NCI-H748 treated with DMSO at 0.1 percent for 48 hours (cell line): ENCODE results near the gene OR6B3.
"Not testable (repeated sequence)": the region's sequence is repeated elsewhere in the genome, so short reads cannot be mapped to it uniquely, and the experiment has no call there.

Experiments
- DNase-seq: peaks from one replicate; lab custom pipeline; 2025; lab: John Stamatoyannopoulos, UW

Gene OR6B3

DNA sequence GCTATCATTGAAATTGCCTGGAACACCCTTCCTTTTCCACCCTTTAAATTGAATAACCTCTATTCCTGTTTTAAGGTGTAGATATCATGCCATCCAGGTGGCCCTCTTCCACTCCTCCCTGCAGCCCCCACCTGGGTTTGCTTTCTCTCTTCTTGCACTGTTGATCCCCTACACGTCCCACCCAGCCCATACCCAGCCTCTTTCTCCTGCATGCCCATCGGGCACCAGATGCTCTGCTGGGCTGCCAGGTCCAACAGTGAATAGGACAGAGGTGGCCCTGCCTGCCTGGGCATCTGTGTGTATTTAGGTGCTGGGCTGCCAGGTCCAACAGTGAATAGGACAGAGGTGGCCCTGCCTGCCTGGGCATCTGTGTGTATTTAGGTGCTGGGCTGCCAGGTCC, 9.2 kb downstream of the OR6B3 start:
- DNase-seq: not testable (repeated sequence)

DNA sequence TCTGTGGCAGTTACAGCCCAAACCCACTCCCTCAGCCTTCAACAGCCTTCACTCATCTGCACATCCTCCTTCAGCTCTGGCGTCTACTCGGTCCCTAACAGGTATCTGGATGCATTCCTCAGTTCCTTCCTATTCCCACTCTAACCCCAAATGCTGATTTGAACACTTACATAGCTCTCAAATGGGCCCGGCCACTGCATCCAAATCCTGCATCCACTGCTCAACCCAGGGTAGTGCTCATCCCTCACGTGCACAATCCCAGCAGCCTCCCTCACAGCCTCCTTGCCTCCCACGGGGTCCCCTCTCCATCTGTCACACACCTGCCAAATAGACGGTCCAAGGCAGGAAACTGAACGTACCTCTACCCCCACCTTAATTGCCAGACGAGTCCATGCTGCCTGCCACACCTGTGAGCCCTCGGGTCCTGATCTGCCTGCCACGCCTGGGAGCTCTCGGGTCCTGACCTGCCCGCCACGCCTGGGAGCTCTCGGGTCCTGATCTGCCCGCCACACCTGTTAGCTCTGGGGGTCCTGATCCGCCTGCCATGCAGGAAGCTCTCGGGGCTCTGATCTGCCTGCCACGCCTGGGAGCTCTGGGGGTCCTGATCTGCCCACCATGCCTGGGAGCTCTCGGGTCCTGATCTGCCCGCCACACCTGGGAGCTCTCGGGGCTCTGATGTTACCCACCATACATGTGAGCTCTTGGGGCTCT, 9.9 kb downstream of the OR6B3 start:
- DNase-seq: no peak

DNA sequence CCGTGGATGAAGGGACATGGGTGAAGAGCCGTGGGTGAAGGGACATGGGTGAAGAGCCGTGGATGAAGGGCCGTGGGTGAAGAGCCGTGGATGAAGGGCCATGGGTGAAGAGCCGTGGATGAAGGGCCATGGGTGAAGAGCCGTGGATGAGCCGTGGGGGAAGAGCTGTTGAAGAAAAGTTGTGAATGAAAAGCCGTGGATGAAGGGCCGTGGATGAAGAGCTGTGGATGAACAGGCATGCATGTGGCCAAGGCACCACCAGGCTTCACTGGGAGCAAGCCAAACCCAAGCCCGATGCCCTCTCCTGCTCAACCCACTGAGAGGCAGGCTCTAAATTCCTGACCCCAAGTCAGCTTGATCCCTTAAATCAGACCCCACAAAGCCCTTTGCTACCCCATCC, 10.6 kb downstream of the OR6B3 start:
- DNase-seq: no peak

DNA sequence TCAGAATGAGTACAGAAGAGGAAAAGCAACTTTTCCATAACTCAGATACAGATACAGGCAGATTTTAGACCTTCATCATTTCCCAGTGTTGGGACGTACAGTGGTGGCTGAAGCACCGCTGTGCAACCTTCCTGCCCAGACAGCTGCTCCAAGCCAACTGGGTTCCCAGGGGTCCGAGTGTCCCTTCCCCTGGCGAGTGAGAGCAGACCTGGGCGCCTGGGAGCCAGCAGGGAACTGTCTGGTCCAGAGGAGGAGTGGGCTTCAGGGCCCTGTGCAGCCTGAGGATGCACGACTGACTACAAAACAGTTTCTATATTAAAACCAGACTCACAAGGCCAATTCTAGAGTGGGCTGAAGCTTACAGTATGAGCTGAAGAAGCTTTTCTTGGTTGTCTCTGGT, 12.0 kb downstream of the OR6B3 start:
- no peak for DNase-seq

DNA sequence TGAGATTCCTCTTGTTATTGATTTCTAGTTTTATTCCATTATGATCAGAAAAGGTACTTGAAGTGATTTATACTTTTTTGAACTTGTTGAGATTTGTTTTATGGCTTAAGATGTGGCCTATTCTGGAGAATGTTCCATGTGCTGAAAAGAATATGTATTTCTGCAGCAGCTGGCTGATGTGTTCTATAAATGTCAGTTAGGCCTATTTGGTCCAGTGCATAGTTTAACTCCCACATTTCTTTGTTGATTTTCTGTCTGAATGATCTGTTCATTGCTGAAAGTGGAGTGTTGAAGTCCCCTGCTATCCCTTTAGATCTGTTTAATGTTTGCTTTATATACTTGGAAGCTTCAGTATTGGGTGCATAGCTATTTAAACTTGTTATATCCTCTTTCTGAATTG, 16.0 kb downstream of the OR6B3 start:
- no peak for DNase-seq

DNA sequence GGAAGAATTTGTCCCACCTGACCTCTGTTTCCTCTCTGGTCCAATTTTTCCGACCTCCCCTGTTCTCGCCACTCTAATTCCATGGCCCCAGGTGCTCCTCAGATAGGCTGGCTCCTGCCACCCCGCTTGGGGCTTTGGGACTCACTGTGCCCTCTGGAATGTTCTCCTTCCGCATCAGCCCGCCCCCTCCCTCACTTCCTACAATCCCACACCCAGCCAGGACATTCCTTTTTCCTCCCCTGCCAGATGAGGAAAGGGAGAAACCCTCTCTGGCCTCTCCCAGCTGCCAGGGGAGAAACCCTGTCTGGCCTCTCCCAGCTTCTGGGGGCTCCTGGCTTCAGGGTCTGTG, 20.0 kb downstream of the OR6B3 start:
- DNase-seq: no peak

DNA sequence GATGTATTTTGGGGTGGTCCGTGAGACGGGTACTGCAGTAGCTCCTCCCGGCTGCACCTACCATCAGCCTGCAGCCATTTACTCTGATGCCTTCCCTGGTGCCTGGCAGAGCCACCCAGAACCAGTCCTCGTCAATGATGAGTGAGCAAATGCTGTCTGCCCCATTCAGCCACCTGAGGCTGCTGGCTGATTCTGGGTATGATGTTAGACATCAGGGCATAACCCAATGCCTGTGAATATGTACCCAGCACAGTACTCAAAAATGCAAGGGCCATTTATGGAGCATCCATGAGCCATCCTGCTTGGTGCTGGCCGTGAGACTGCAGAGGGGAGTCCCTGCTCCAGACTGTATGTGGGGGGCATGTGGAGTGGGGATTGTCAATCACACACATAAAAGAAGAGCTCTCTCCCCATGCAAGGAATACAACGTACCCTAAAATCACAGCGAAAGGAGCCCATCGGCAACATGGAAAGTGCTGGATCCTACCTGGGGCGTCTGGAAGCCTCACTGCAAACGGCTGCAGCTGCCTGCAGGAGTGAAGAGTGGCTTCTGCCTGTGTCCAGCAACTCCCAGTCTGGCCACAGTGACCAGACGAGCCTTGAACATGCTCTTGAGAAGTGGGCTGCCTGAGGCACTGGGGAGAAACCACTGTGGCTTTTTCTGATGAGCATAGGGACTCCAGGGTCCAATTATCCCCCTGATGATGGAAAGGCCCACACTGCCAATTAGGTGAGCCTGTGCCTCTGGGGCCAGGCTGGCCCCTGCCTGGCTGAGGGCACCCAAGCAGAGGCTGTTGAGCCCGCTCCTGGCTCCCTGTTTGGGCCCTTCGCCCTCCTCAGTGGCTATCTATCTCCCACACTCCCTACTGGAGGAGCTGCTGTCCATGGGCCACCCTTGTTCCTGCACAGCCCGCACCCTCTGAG, 20.7 kb downstream of the OR6B3 start:
- DNase-seq: no peak

DNA sequence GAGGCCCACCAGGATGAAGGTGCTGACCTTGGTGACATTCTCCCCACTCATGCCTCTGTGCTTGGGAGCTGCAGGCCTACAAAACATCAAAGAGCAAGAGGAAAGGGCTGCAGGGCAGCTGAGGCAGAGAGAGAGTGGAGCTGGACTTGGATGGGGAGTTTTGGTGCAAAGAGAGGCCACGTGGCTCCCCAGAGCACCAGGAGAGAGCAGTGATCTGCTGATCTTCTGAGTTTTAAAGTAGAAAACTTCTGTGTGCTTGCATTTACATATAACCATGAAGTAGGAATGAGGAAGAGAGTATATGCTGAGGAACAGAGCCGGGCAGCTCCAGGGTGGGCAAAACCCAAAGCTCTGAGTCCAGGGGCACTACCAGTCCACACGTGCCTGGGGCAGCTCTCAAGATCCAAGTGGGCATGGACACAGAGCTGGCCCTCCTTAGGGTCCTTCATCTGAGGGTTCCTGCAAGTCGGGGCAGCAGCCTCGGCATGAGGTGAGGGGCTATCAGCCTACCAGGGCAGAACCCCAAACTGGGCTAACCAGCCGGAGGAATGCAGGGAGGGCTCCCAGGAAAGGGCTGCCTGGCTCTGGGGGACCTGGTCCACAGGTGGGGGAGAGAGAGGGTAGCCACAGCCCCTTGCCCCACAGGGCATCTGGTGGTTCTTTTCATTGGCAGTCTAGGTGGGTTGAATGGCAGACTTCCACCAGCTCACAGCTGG, 22.8 kb downstream of the OR6B3 start, which contains the start of gene OR6B2:
Gene OR6B2 (minus strand): TSS at position 51 of the 716 bp plus-strand sequence. CDS start 0 bp downstream, at position 51.
- no peak for DNase-seq

DNA sequence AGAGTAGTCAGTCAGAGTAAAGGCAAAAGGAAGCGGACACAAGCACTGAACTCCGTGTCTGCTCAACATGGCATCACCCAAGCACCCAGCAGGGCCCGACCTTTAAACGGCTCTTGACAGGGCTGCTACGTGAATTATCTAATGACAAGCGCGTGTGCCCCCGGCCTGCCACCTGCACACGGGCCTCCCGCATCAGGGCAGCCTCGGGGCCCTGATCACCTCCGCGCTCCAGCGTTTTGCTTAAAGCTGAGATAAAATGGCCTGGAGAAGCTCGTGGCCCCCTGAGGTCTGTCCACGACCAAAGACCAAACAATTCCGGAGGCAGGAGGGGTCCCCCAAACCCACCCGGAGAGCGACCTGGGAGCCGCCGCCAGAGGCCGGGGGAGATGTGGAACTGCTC, 28.6 kb downstream of the OR6B3 start:
- DNase-seq: no peak

DNA sequence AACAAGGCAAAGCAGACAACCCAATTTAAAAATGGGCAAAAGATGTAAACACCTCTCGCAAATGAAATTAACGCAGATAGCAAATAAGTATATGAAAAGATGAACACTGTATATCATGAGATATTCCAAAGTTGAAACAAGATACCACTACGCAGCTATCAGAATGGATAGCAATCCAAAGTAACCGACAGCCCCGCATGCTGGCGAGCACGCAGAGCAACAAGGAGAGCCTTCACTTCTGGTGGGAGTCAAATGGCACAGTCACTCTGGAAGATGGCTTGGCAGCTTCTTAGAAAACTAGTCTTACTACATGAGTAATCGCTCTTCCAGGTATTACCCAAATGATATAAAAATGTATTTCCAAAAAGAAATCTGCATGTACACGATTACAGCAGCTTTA, 29.5 kb downstream of the OR6B3 start:
- DNase-seq: no peak

DNA sequence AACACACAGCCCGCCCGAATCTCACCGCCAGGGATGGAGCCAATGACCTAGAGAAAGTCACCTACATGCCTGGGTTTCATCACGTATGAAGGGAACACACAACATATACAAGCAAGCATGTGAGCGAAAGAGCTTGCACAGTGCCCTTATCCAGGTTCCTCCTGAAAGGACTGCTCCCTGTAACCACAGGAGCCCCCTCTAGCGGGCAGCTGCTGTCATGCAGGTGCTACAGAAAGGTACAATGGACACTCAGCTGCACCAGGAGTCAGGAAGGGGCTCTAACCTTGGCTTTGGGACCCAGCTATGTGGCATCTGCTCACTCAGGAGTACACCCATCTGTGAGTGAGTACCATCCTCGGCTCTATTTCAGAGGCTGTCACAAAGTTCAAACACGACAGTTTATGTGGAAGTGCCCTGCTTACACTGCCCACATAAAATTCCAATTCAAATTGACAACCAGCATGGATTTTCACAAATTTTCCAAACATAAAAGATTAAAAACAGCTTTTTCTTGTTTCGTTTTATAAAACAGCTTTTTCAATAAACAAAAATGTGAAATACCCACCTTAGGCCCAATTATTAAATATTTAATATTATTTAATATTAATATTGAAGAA, 31.7 kb downstream of the OR6B3 start:
- DNase-seq: peak; percentile 42

DNA sequence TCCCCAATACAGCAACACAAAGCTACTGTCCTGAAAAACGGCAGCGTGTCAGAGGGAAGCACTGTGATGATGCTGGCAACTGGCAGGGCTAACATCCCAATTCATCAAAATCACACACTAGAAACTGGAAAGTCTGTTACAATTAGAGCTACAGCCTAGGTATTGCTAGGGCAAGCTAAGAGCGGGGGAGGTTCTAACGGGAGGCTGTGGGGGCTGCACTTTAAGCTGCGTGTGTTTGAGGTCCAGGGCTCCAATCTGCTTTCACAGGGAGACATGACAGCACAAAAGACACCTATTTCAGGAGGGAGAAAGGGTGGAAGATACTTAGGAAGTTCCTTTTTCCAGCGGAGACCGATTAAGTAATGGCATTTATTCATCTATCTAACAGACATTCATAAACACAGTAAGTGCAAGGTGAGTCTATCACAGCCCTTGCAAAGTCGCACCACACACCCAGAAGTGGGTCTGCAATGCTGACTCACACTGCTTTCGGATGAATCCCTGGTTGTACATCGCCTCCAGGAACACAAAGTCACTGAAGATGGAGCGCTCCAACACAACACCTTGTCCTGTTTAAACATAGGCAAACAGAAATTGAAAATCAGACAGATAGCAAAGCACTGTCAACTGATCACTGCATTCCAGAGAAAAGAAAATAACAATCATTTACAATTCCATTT, 35.1 kb downstream of the OR6B3 start:
- DNase-seq: no peak

DNA sequence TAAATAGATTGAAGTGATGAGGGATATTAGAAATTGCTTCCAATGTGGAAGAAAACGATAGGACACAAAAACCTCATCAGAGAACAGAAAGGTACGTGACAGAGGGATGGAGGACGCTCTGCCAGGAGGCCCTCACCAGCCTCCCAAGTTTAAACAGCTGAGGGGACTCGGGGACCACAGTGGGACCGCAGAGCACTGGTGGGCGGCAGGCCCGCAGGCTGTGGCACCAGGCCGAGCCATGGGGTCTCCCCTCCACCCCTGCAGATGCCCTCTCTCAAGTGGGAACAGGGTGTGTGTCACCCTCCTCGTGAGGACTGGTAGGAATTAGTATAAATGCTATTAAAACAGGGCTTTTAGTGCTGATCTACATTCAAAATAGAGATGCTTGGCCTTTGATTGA, 39.0 kb downstream of the OR6B3 start:
- no peak for DNase-seq

DNA sequence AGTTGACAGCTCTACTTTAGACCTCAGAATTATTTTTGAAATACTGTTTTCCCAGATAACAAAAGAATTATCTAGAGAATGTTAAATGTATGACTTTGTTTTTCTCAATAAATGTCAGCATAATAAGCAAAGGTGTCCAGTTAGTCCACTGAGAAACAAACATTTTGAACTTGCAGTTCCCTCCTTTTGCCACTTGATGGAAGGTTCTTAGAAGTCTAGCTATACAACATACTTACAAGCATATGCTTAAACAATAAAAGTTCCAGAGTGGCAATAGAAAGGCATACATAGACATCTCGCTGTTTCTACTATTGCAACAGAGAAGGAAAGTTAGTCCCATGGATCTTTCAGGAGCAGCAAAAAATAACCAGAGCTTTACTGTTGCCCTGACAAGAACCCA, 40.0 kb downstream of the OR6B3 start:
- DNase-seq: no peak

DNA sequence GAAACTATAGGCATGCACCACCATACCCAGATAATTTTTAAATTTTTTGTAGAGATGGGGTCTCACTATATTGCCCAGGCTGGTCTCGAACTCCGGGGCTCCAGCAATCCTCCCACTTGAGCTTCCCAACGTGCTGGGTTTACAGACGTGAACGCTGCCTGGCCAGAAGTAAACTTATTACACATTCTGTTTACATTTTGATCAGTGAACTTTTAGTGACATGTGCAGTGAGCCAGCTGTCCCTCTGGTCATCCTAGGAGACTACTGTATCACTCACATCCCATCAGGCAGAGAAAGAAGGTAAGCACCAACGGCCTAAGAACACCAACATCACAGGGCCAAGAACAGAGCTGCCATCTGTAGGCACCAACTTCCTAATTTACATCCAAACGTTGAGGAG, 50.3 kb downstream of the OR6B3 start:
- DNase-seq: no peak

DNA sequence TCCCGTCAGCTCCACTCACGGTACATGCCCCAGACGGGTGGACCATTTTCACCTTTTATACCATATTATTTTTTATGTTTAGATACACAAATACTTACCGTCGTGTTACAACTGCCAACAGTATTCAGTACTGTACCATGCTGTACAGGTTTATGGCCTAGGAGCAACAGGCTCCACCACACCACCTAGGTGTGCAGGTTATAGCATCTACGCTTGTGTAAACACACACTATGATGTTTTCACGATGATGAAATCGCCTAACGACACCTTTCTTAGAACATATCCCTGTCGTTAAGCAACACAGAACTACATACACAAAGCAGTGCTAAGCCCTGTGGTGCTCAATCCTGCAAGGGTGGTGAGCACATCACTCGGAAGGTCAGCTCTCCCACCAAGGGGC, 52.6 kb downstream of the OR6B3 start:
- no peak for DNase-seq

DNA sequence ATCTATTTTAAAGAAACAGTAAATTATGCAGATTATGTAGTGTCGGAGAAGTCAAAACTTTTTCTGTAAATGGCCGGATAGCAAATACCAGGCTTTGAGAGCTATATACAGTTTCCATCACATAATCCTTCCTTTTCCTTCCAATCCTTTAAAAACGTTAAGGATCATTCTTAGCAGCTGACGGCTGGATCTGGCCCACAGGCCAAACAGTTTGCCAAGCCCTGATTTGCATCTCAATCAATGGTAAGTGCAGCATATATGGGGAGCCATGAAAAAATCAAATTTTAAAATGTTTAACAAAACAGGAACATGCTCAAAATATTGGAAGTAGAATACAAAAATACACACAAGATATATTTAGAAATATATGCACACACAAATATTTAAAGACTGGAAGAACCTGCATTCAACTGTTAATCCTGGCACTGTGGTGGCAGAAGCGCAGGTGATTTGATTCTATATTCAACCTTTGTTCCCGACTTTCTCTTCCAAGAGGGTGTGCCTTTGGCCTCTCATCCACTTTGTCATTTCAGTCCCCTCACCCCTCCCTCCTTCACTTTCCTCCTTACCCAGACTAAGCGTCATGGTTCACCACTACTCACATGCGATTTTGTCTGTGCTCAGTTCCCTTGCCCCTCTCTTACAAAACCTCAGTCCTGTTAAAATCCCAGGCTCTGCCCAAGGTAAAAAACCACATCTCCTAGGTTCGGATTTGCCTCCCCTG, 55.5 kb downstream of the OR6B3 start:
- DNase-seq: no peak
